GM18502 (cell line): ENCODE measurements around the gene TOPBP1.
"Not testable (repeated sequence)": the region's sequence is repeated elsewhere in the genome, so short reads cannot be mapped to it uniquely, and the experiment has no call there.

Experiments
- ATAC-seq: cut with Tn5 transposase; IDR thresholded peaks from one replicate; pipeline ENCODE4 v1.9.1; 2021; ENCODE audit warnings: mild to moderate bottlenecking; ENCODE audit not compliant: unreplicated experiment, poor library complexity

The TOPBP1 gene

GRCh38 chr3:133675631-133676335 is 14.0 kb upstream of the TOPBP1 start:
- no peak for ATAC-seq

GRCh38 chr3:133674290-133674919 is 12.7 kb upstream of the TOPBP1 start:
- ATAC-seq: no peak

DNA sequence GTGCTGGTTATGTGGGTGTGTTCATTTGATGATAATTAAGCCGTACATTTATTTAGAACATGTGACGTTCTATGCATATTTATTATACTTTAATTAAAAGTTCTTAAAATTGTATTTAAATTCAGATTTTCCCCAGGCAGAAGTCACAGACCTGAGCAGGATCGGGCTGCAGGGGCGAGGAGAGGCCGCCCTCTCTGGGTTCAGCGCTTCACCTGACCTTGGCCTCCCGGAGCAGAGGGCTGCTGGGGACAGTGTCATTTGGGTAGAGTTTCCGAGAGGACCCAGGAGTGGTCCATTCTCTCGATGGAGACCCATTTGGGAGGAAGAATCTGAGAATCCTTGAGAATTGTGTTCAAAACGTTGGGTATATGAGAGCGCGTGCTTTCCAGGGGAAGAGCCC is 12.0 kb upstream of the TOPBP1 start:
- ATAC-seq: no peak

- ATAC-seq: no peak
Observed at GRCh38 chr3:133672461-133672860, 10.7 kb upstream of the TOPBP1 start.

GRCh38 chr3:133670525-133670995 is 8.8 kb upstream of the TOPBP1 start:
- ATAC-seq: no peak

- ATAC-seq: no peak
Observed at GRCh38 chr3:133669949-133670524, 8.3 kb upstream of the TOPBP1 start.

DNA sequence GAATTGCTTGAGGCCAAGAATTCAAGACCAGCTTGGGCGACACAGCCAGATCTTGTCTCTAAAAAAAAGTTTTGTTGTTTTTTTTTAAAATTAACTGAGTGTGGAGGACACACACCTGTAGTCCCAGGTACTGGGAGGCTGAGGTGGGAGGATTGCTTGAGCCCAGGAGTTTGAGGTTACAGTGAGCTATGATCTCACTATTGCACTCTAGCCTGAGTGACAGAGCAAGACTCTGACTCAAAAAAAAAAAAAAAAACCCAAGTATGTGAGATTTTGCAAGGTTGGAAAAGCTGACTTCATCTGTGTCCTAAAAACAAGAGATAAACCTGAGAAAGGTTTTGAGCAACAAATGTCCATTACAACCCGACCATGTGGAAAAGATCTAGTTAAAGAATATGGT is 5.4 kb upstream of the TOPBP1 start:
- ATAC-seq: no peak

DNA sequence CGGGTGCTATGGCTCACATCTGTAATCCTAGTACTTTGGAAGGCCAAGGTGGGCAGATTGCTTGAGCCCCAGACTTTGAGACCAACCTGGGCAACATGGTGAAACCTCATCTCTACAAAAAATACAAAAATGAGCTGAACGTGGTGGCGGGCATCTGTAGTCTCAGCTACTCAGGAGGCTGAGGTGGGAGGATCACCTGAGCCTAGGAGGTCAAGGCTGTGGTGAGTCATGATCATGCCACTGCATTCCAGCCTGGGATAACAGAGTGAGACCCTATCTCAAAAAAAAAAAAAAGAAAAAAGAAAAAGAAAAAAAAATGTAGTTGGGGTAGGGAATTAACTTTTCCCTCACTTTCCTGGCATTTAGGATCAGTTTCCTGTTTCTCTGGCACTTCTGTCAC is 3.4 kb upstream of the TOPBP1 start:
- ATAC-seq: not testable (repeated sequence)

GRCh38 chr3:133663569-133664313 is 2.0 kb upstream of the TOPBP1 start:
- peak; percentile 54 for ATAC-seq

DNA sequence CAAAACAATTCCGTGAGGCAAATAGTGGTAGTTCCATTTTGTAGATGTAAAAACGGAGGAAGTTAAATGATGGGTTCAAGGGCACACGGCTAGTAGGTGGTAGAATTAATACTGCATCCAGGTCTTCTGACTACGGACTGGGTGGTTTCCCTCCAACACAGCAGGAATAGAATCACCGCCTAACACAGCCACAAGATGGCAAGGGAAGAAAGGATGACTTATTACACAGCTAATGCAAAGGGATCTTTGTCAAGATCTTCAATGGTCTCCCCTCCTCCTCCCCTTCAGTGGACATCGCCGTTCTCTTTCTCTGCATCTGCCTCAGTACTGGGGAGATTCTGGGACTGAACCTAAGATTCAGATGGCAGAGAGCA is 524 bp upstream of the TOPBP1 start:
- peak; percentile 54 for ATAC-seq

- ATAC-seq: no peak
Observed at GRCh38 chr3:133659806-133660205, 1.9 kb downstream of the TOPBP1 start.

GRCh38 chr3:133655731-133656515 is 5.8 kb downstream of the TOPBP1 start:
- ATAC-seq: no peak

DNA sequence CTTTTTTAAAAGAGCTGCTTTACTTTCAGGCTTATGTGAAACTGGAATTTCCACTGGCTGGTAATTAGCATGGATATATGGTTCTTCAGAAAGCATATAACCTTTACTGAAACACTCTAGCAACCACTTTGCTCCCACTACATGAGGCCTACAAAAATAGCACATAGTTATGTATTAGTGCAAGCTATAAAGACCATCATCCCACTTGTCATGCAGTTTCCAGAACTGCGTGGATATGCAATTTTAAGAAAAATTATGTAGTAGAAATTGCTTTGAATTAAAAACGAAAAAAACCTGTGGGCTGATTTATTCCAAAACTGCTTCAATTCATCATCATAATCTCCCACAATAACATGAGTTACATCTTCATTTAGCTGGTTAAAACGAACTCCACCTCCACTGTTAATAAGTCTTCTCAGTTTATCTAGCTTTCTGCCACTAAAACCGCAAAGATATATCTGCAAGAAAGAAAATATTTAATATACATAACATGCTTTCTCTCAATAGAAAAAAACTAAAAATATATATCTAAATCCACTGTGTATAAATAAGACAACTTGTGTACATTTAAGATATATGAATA is 12.2 kb downstream of the TOPBP1 start:
- no peak for ATAC-seq

GRCh38 chr3:133644768-133645167 is 17.0 kb downstream of the TOPBP1 start:
- ATAC-seq: no peak

DNA sequence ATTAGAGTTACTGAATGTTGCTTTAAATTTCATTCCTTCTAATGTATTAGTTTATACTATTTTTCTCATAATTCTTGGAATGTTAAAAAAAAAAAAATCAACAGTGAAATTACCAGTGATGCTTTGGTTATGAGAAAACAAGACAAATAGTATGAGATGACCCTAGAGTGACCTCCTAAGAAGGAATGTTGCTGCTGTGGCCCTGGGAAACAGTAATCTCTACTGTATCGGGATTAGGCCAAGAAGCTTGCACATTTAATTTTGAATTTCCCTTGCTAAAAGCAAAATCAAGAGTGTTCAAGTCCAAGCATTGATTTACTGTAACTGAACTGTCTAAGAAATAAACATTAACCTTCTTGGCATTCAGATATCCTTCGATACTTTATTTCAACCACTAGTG is 18.1 kb downstream of the TOPBP1 start:
- ATAC-seq: no peak

GRCh38 chr3:133641254-133641653 is 20.5 kb downstream of the TOPBP1 start:
- no peak for ATAC-seq

- no peak for ATAC-seq
Observed at GRCh38 chr3:133633439-133633838, 28.3 kb downstream of the TOPBP1 start.

GRCh38 chr3:133629146-133629545 is 32.6 kb downstream of the TOPBP1 start:
- ATAC-seq: no peak

GRCh38 chr3:133627789-133628188 is 34.0 kb downstream of the TOPBP1 start:
- no peak for ATAC-seq
